Brain pericyte (primary cell): ENCODE data around the gene IQCH.

ENCODE experiments used
- DNase-seq: peaks from one replicate; pipeline ENCODE4 v3.0.0-alpha.2; 2012; ENCODE audit warnings: low read depth, low spot score

The IQCH gene

GRCh38 chr15:67394873-67395639 lies 140.5 kb downstream of the IQCH start:
- DNase-seq = no peak

- no peak for DNase-seq
Observed at GRCh38 chr15:67396114-67396513, 141.5 kb downstream of the IQCH start.

GRCh38 chr15:67397139-67397538 lies 142.6 kb downstream of the IQCH start:
- DNase-seq = no peak

- no peak for DNase-seq
Observed at GRCh38 chr15:67399925-67400324, 145.3 kb downstream of the IQCH start.

GRCh38 chr15:67400890-67401289 lies 146.3 kb downstream of the IQCH start:
- no peak for DNase-seq

- no peak for DNase-seq
Observed at GRCh38 chr15:67401336-67401735, 146.8 kb downstream of the IQCH start.

GRCh38 chr15:67403428-67404154 lies 149.0 kb downstream of the IQCH start:
- no peak for DNase-seq

- DNase-seq = no peak
Observed at GRCh38 chr15:67405208-67406191, 150.9 kb downstream of the IQCH start.

GRCh38 chr15:67406257-67406861 lies 151.8 kb downstream of the IQCH start:
- DNase-seq = no peak

GRCh38 chr15:67407786-67408185 lies 153.2 kb downstream of the IQCH start:
- DNase-seq = no peak

- DNase-seq = no peak
Observed at GRCh38 chr15:67409175-67409574, 154.6 kb downstream of the IQCH start.

- DNase-seq = no peak
Observed at GRCh38 chr15:67411486-67411885, 156.9 kb downstream of the IQCH start.

GRCh38 chr15:67413770-67414390 lies 159.3 kb downstream of the IQCH start:
- peak; percentile 47 for DNase-seq

GRCh38 chr15:67415181-67415580 lies 160.6 kb downstream of the IQCH start:
- peak; percentile 55 for DNase-seq

- DNase-seq = no peak
Observed at GRCh38 chr15:67416891-67417290, 162.3 kb downstream of the IQCH start.

- DNase-seq = no peak
Observed at GRCh38 chr15:67419705-67420104, 165.1 kb downstream of the IQCH start.

GRCh38 chr15:67420137-67420536 lies 165.6 kb downstream of the IQCH start:
- DNase-seq = no peak

GRCh38 chr15:67421105-67421504 lies 166.5 kb downstream of the IQCH start:
- no peak for DNase-seq

- no peak for DNase-seq
Observed at GRCh38 chr15:67422296-67422695, 167.7 kb downstream of the IQCH start.

GRCh38 chr15:67433495-67434099 lies 179.0 kb downstream of the IQCH start:
- DNase-seq = no peak
